Measurements from ENCODE around the gene SREBF2. TPM values are rescaled to one million over a fixed set of nuclear protein-coding genes. Genes with fewer than 3 reads are reported as not detected.

The SREBF2 gene
- total and polyA plus RNA-seq, 2 donors (not counting 3 experiments of a cell fraction or from before 2014, with no cell fraction given), result 101 to 136 TPM

DNA sequence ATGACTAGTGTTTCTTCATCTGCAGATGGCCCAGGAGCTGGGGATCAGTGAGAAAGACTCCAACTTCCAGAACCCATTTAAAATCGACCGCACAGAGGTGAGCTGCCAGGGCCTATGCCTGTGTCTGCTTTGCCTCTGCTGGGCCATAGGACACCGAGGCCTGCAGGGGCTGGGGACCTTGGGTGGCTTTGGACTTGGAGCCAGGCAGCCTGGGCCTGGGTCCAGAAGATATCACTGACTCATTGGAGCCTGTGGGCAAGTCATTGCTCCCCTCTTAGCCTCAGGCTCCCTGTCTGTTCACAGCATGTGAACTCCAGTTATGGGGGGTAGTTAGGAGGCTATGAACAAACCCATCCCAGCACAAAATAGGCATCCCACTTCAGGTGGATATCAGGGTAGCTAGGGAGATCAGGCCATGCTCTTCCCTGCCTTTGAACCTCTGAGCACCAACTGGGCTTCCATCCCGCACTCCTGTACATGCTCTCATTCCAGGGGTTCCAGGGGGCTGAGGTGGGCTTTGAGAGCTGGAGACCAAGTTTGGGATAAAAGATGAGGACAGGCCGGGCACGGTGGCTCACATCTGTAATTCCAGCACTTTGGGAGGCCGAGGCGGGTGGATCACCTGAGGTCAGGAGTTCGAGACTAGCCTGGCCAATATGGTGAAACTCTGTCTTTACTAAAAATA, 19.0 kb upstream of the SREBF2 start:
- H3K36me3 ChIP-seq (ENCODE audit: control insufficient read depth in 2 of 2, extremely low read depth in 1 of 2, insufficient read depth in 2 of 2, low read length in 2 of 2), result no peaks in the 10 kb centered on the region
- no peaks in the 10 kb centered on the region for H3K9me1 ChIP-seq (replicated peaks; ENCODE audit: control insufficient read depth, extremely low read depth, insufficient read depth, low read length)
- H4K20me1 ChIP-seq (replicated peaks; ENCODE audit: control insufficient read depth, extremely low read depth, insufficient read depth, low read length), result no peaks in the 10 kb centered on the region
- H2AFZ ChIP-seq (ENCODE audit: low read depth, low read length), result no peak overlapping the region
- no peak for DNase-seq (ENCODE audit: low read depth, low spot score)
- ChIA-PET CTCF (interaction anchor here (1.6 kb wide), 1 partner anchor 112 kb away, joined by 4 read pairs; no protein-coding TSS in a partner anchor), POLR2A (no interaction called here)
- H3K9ac ChIP-seq (replicated peaks; ENCODE audit: extremely low read depth, insufficient read depth, low read length), result no peak overlapping the region
- no peaks in the 10 kb centered on the region for H3K27me3 ChIP-seq (ENCODE audit: control insufficient read depth in 2 of 2, insufficient read depth in 2 of 2, low read length in 2 of 2)
- no peaks in the 10 kb centered on the region for H3K9me3 ChIP-seq (replicated peaks; ENCODE audit: control insufficient read depth, insufficient read depth, low read length)
- no peak overlapping the region for H3K27ac ChIP-seq (ENCODE audit: insufficient read depth, low read depth, low read length)
- dilution Hi-C loops (cut with MboI; ENCODE audit: extremely low pct_ligation_motif_present, low sequenced_read_pairs), result no loop called here
- no TSS peak for BruUV-seq (replicated peaks)
- TF ChIP-seq MYC (IDR thresholded peaks at IDR 0.05; ENCODE audit: low read depth, low read length) (no peak), EZH2 (IDR thresholded peaks at IDR 0.05; ENCODE audit: borderline replicate concordance, low read depth, low read length, severe bottlenecking) (no peak), FOS (IDR thresholded peaks at IDR 0.05; ENCODE audit: borderline replicate concordance, insufficient read depth, low read length) (no peak), GATA2 (IDR thresholded peaks at IDR 0.05; ENCODE audit: insufficient read depth, insufficient read length, low read depth, low read length) (no peak), POLR2A (IDR thresholded peaks at IDR 0.05; ENCODE audit: low read depth, low read length) (no peak), POLR2AphosphoS5 (IDR thresholded peaks at IDR 0.05; ENCODE audit: insufficient read depth, low read depth, low read length) (no peak), JUN (IDR thresholded peaks at IDR 0.05; ENCODE audit: borderline replicate concordance, insufficient read depth, insufficient read length, low read depth) (no peak)
- TF ChIP-seq, protein P1, sequence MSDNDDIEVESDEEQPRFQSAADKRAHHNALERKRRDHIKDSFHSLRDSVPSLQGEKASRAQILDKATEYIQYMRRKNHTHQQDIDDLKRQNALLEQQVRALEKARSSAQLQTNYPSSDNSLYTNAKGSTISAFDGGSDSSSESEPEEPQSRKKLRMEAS (IDR thresholded peaks at IDR 0.05; ENCODE audit: insufficient read depth, insufficient read length), result no peak
- TF ChIP-seq, protein P2, sequence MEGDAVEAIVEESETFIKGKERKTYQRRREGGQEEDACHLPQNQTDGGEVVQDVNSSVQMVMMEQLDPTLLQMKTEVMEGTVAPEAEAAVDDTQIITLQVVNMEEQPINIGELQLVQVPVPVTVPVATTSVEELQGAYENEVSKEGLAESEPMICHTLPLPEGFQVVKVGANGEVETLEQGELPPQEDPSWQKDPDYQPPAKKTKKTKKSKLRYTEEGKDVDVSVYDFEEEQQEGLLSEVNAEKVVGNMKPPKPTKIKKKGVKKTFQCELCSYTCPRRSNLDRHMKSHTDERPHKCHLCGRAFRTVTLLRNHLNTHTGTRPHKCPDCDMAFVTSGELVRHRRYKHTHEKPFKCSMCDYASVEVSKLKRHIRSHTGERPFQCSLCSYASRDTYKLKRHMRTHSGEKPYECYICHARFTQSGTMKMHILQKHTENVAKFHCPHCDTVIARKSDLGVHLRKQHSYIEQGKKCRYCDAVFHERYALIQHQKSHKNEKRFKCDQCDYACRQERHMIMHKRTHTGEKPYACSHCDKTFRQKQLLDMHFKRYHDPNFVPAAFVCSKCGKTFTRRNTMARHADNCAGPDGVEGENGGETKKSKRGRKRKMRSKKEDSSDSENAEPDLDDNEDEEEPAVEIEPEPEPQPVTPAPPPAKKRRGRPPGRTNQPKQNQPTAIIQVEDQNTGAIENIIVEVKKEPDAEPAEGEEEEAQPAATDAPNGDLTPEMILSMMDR (IDR thresholded peaks at IDR 0.05; ENCODE audit: extremely low read depth in 1 of 2, insufficient read depth in 1 of 2, low read depth in 1 of 2, low read length in 2 of 2), result no peak
- FAIRE-seq, result no peak
- H3K4me3 ChIP-seq (replicated peaks in 1 of 3; ENCODE audit: insufficient read depth in 1 of 3, low read depth in 1 of 3, low read length in 3 of 3), result no peak overlapping the region
- H3K4me1 ChIP-seq (ENCODE audit: control insufficient read depth, extremely low read depth, insufficient read depth, low read length), result no peaks in the 10 kb centered on the region
- intact Hi-C loops (cut with micrococcal nuclease), result no loop called here
- H3K79me2 ChIP-seq (ENCODE audit: control insufficient read depth, insufficient read depth, low read length), result no peaks in the 10 kb centered on the region
- no peak overlapping the region for H3K4me2 ChIP-seq (ENCODE audit: insufficient read depth, low read length)

All from endothelial cell of umbilical vein (primary cell).